Fibroblast of lung (primary cell): ENCODE measurements around the gene SERBP1. TPM values are rescaled to one million over a fixed set of nuclear protein-coding genes. Genes with fewer than 3 reads are reported as not detected.

ENCODE experiments used
- DNase-seq, 2 donors: peaks; one replicate each; pipeline versions ENCODE4 v3.0.0 to v3.0.0-alpha.2; 2010; ENCODE audit warnings: low read depth in 2 of 2
- H2AFZ ChIP-seq: 2 replicates; pipeline ENCODE4 v1.5.1; 2012; ENCODE audit warnings: low read length, control low read depth, inconsistent platforms
- H3K27ac ChIP-seq: 2 replicates; pipeline ENCODE4 v1.5.1; 2011; ENCODE audit warnings: low read length, control low read depth; ENCODE audit not compliant: insufficient read depth
- H3K27me3 ChIP-seq: 2 replicates; pipeline ENCODE4 v1.5.1; 2011; ENCODE audit warnings: mild to moderate bottlenecking, low read length; ENCODE audit not compliant: control insufficient read depth, insufficient read depth
- H3K36me3 ChIP-seq: 2 replicates; pipeline ENCODE4 v1.5.1; 2011; ENCODE audit warnings: low read length; ENCODE audit not compliant: control insufficient read depth, insufficient read depth
- H3K4me1 ChIP-seq: 2 replicates; pipeline ENCODE4 v1.5.1; 2011; ENCODE audit warnings: low read length; ENCODE audit not compliant: control insufficient read depth, insufficient read depth; ENCODE audit errors: extremely low read depth
- H3K4me2 ChIP-seq: 2 replicates; pipeline ENCODE4 v1.5.1; 2011; ENCODE audit warnings: low read length, control low read depth; ENCODE audit not compliant: insufficient read depth; ENCODE audit errors: extremely low read depth
- H3K4me3 ChIP-seq, 4 experiments: fragments of 200-600 bp in 1 of 4; sonication (generic) in 1 of 4; replicated peaks in 1 of 4; 2 replicates each; pipeline ENCODE4 v1.5.1; 2011 to 2016; ENCODE audit warnings: low read length in 4 of 4, low read depth in 3 of 4, mild to moderate bottlenecking in 3 of 4, control low read depth in 2 of 4, inconsistent platforms in 1 of 4, mixed read lengths in 1 of 4; ENCODE audit not compliant: insufficient read depth in 1 of 4; ENCODE audit errors: control extremely low read depth in 1 of 4
- H3K79me2 ChIP-seq: 2 replicates; pipeline ENCODE4 v1.5.1; 2012; ENCODE audit warnings: mild to moderate bottlenecking, low read length, inconsistent platforms; ENCODE audit not compliant: control insufficient read depth, insufficient read depth
- H3K9ac ChIP-seq: 2 replicates; pipeline ENCODE4 v1.5.1; 2011; ENCODE audit warnings: mild to moderate bottlenecking, low read length, control low read depth; ENCODE audit not compliant: insufficient read depth
- H3K9me3 ChIP-seq: 2 replicates; pipeline ENCODE4 v1.5.1; 2012; ENCODE audit warnings: low read depth, low read length; ENCODE audit not compliant: control insufficient read depth, insufficient read depth
- H4K20me1 ChIP-seq: 2 replicates; pipeline ENCODE4 v1.5.1; 2011; ENCODE audit warnings: low read length; ENCODE audit not compliant: control insufficient read depth, insufficient read depth; ENCODE audit errors: extremely low read depth
- EZH2 ChIP-seq: IDR thresholded peaks from 2 replicates; pipeline ENCODE4 v1.5.1; 2012; ENCODE audit warnings: low read length, control low read depth, mild to moderate bottlenecking; ENCODE audit errors: missing control alignments
- polyA plus RNA-seq, 2 donors: library from polyadenylated mRNA; depleted of rRNA in 1 of 2; stranded (reverse) in 1 of 2; unstranded in 1 of 2; fragments of >200 nt; gene quantifications; 2 replicates each; pipeline ENCODE4 v1.2.1, GENCODE V29; 2011 to 2012; ENCODE audit warnings: missing spikeins in 1 of 2
- total RNA-seq: library from RNA; depleted of rRNA; stranded (reverse); fragments of >200 nt; gene quantifications from 2 replicates; pipeline ENCODE4 v1.2.1, GENCODE V29; 2014
- TF ChIP-seq, protein P1 (sequence below), 2 donors: IDR thresholded peaks in 1 of 2; conservative IDR thresholded peaks in 1 of 2; 1 replicate in 1 of 2; 2 replicates in 1 of 2; pipeline ENCODE4 v1.5.1; 2011 to 2012; ENCODE audit warnings: low read length in 2 of 2, control low read depth in 1 of 2, inconsistent platforms in 1 of 2, low read depth in 1 of 2, mild to moderate bottlenecking in 1 of 2

Gene SERBP1
- total and polyA plus RNA-seq, 2 donors (not counting 1 experiment from before 2014, with no cell fraction given), result 128 to 273 TPM

DNA sequence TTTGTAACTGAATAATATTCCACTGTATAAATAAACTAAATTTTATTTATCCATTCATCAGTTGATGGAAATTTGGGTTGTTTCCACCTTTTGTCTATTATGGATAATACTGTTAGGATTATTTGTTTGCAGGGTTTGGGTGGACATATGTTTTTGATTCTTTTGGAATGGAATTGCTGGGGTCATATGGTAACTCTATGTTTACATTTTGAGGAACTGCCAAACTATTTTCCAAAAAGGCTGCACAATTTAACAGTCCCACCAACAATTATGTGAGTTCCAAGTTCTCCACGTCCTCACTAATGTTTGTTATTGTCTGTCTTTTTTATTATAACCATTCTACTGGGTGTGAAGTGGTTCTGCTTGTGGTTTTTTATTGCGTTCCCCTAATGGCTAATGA is 4.3 kb upstream of the SERBP1 start:
- no peaks in the 10 kb centered on the region for H4K20me1 ChIP-seq
- no peak overlapping the region for H3K9ac ChIP-seq
- peaks cover 7% of the 10 kb centered on the region for H3K79me2 ChIP-seq
- H3K27me3 ChIP-seq, result no peaks in the 10 kb centered on the region
- no peaks in the 10 kb centered on the region for H3K36me3 ChIP-seq
- H3K4me2 ChIP-seq, result no peak overlapping the region
- DNase-seq, result peak in 1 of 2 donors; percentile 80
- no peak overlapping the region for H2AFZ ChIP-seq
- TF ChIP-seq EZH2, result no peak
- TF ChIP-seq, protein P1, sequence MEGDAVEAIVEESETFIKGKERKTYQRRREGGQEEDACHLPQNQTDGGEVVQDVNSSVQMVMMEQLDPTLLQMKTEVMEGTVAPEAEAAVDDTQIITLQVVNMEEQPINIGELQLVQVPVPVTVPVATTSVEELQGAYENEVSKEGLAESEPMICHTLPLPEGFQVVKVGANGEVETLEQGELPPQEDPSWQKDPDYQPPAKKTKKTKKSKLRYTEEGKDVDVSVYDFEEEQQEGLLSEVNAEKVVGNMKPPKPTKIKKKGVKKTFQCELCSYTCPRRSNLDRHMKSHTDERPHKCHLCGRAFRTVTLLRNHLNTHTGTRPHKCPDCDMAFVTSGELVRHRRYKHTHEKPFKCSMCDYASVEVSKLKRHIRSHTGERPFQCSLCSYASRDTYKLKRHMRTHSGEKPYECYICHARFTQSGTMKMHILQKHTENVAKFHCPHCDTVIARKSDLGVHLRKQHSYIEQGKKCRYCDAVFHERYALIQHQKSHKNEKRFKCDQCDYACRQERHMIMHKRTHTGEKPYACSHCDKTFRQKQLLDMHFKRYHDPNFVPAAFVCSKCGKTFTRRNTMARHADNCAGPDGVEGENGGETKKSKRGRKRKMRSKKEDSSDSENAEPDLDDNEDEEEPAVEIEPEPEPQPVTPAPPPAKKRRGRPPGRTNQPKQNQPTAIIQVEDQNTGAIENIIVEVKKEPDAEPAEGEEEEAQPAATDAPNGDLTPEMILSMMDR (conservative IDR thresholded peaks at IDR 0.05 in 1 of 2, IDR thresholded peaks at IDR 0.05 in 1 of 2; ENCODE audit: low read depth in 1 of 2, low read length in 2 of 2), result no peak
- H3K27ac ChIP-seq, result no peak overlapping the region
- H3K4me1 ChIP-seq, result peaks cover 9% of the 10 kb centered on the region
- no peaks in the 10 kb centered on the region for H3K9me3 ChIP-seq
- H3K4me3 ChIP-seq, result no peak overlapping the region

- peaks cover 3% of the 10 kb centered on the region for H3K36me3 ChIP-seq
Observed at GRCh38 chr1:67433837-67434236, 3.6 kb upstream of the SERBP1 start.

DNA sequence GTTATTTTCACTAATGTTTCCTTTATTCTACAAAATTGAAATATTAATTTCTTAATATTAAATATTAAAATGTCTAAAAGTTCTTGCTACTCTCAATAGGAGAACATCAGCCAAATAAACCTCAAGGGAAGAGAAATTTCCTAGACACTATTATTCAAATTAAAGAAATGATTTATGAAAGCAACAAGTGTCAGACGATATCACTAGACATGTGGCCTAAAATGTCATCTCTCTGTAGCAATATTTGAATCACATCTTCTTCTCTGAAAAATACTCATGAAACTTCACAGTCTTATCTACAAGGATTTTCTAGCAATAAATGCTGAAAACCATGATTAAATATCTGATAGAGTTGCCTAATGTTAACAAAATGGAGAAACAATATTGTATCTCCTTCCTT is 2.5 kb upstream of the SERBP1 start:
- no peak overlapping the region for H3K27ac ChIP-seq
- H3K4me2 ChIP-seq, result no peak overlapping the region
- H3K9ac ChIP-seq, result no peak overlapping the region
- H3K4me3 ChIP-seq, result no peak overlapping the region
- H3K79me2 ChIP-seq, result peaks cover 25% of the 10 kb centered on the region
- H3K27me3 ChIP-seq, result no peaks in the 10 kb centered on the region
- no peaks in the 10 kb centered on the region for H3K9me3 ChIP-seq
- DNase-seq, result no peak
- peaks cover 9% of the 10 kb centered on the region for H3K4me1 ChIP-seq
- TF ChIP-seq, protein P1 (conservative IDR thresholded peaks at IDR 0.05 in 1 of 2, IDR thresholded peaks at IDR 0.05 in 1 of 2; ENCODE audit: low read depth in 1 of 2, low read length in 2 of 2), result no peak
- no peak for TF ChIP-seq EZH2
- no peak overlapping the region for H2AFZ ChIP-seq
- peaks cover 5% of the 10 kb centered on the region for H3K36me3 ChIP-seq
- peaks cover 12% of the 10 kb centered on the region for H4K20me1 ChIP-seq

More at GRCh38 chr1:67433837-67434236, 3.6 kb upstream of the SERBP1 start:
- no peak overlapping the region for H3K27ac ChIP-seq
- H3K9me3 ChIP-seq, result no peaks in the 10 kb centered on the region
- TF ChIP-seq EZH2, result no peak
- TF ChIP-seq, protein P1 (conservative IDR thresholded peaks at IDR 0.05 in 1 of 2, IDR thresholded peaks at IDR 0.05 in 1 of 2; ENCODE audit: low read depth in 1 of 2, low read length in 2 of 2), result no peak
- no peak overlapping the region for H3K9ac ChIP-seq
- H3K4me2 ChIP-seq, result no peak overlapping the region
- no peak overlapping the region for H2AFZ ChIP-seq
- peaks cover 9% of the 10 kb centered on the region for H3K4me1 ChIP-seq
- no peak for DNase-seq
- H3K79me2 ChIP-seq, result peaks cover 14% of the 10 kb centered on the region
- peaks cover 4% of the 10 kb centered on the region for H4K20me1 ChIP-seq
- no peak overlapping the region for H3K4me3 ChIP-seq
- H3K27me3 ChIP-seq, result no peaks in the 10 kb centered on the region
